Measurements from ENCODE around the gene MYOC.

MYOC gene

GRCh38 chr1:171654201-171654941 lies 1.9 kb upstream of the MYOC start:
- intact Hi-C loops (cut with DNase I), result no loop called here
- DNase-seq, result no peak

DNA sequence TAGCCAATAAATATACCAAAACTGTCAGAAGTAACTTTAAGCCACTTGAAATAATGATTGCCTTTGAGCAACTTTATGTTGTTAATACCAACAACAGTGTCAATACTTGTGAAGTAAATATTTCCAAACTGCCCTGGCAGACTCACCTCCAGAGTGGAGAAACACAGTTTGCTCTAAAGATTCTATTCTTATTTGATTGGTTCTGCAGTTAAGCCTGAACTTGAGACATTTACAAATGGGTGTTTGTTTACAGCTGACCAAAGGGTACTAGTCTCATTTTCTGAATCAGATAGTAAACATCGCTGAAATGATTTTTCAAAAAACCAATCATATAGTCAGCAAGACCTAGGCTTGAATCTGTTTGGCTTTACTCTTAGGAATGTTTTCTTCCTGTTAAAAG lies 1.3 kb upstream of the MYOC start:
- intact Hi-C loops (cut with DNase I), result no loop called here
- DNase-seq, result no peak

DNA sequence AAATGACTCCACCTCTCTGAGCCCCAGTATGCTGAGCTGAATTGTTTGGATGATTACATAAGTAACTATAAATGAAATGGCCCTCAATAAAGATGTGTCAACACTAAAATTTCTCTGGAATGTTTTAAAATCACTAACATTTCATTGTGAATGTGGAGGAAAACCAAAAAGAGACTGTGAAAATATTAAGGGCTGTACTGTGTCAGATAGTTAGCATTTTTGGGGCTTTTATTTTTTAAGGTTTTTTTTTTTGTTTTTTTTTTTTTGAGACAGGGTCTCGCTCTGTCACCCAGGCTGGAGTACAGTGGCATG lies 6.3 kb downstream of the MYOC start:
- DNase-seq, result no peak
- intact Hi-C loops (cut with DNase I), result loop anchor here (10.0 kb wide), 1 partner anchor 139 kb away; the partner anchor contains the start of gene METTL13

DNA sequence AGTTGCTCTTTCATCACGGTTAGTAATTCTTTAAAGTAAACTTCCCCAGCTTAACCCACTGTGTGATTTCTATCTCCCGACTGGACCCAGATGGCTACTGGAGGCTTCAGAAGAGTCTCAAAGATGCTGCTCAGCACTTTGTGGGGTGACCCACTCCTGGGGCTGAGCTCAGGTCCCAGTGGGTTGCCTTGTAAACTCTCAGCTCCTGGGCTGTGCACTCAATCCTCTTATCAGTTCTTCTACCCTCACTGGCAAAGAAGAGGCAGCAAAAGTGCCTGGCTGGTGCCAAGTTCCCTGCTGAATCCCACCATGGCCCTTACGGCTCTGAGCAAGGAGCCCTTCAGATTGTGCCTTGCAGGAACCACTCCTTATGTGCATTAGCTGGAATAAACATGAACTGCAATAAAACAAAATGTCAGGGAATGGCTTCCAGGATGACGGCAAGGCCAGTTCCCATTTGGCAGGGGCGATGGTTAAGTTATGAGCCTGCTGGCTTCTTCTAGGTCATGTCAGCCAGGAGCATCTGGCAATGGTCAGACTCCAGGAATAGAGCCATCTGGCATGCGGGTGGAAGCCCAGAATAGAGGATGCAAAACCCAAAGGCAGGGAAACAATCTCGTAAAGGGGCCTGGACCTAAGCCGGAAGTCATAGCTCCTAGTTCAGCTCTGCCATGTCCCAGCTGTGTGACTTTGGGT lies 6.8 kb downstream of the MYOC start:
- intact Hi-C loops (cut with DNase I), result loop anchor here (10.0 kb wide), 1 partner anchor 139 kb away; the partner anchor contains the start of gene METTL13
- DNase-seq, result peak in 5 of 10 donors; percentile 12 to 38 (median 27)

GRCh38 chr1:171644805-171645483 lies 7.5 kb downstream of the MYOC start:
- DNase-seq, result peak in 9 of 10 donors; percentile 32 to 94 (median 68)
- intact Hi-C loops (cut with DNase I), result loop anchor here (10.0 kb wide), 1 partner anchor 140 kb away; the partner anchor contains the start of gene METTL13

- intact Hi-C loops (cut with DNase I), result loop anchor here (10.0 kb wide), 1 partner anchor 142 kb away; the partner anchor contains the start of gene METTL13
- DNase-seq, result no peak
These were observed 9.3 kb downstream of the MYOC start for GRCh38 chr1:171643156-171643555.

- no peak for DNase-seq
- intact Hi-C loops (cut with DNase I), result loop anchor here (10.0 kb wide), 1 partner anchor 143 kb away; the partner anchor contains the start of gene METTL13
These were observed 10.3 kb downstream of the MYOC start for GRCh38 chr1:171642197-171642596.

- intact Hi-C loops (cut with DNase I), result loop anchor here (10.0 kb wide), 1 partner anchor 144 kb away; the partner anchor contains the start of gene METTL13
- DNase-seq, result no peak
These were observed 11.2 kb downstream of the MYOC start for GRCh38 chr1:171641076-171641864.

- intact Hi-C loops (cut with DNase I), result loop anchor here (10.0 kb wide), 1 partner anchor 145 kb away; the partner anchor contains the start of gene METTL13
- DNase-seq, result no peak
These were observed 12.3 kb downstream of the MYOC start for GRCh38 chr1:171640225-171640624.

DNA sequence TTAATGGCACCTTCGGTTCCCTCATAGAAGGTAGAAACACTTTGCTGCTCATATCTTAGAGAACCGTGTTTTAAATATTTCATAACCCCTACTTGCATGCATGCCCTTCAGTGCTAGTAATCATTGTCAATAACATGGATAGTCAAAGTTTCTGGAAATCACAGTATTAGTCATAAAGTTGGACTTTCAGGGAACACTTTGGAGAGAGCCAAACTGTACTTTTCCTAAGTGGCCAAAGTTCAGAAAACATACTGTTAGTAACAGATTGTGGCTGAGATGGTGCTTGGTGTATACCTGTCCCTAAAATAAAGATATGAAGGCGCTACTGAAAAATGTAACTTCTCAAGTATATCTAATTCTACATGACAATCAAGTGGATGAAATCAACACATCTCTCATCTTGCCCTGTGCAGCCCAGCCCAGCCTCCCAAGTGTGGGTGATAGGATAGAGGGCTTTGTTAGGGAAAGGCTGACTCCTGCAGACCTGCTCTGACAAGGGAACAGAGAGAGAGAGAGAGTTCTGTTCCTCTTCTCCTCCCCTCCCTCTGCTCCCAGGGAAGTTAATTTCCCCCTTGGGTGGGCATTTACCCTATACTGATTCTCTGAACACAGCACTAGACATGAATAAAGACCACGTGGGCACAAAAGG lies 14.4 kb downstream of the MYOC start:
- no peak for DNase-seq
- intact Hi-C loops (cut with DNase I), result no loop called here

DNA sequence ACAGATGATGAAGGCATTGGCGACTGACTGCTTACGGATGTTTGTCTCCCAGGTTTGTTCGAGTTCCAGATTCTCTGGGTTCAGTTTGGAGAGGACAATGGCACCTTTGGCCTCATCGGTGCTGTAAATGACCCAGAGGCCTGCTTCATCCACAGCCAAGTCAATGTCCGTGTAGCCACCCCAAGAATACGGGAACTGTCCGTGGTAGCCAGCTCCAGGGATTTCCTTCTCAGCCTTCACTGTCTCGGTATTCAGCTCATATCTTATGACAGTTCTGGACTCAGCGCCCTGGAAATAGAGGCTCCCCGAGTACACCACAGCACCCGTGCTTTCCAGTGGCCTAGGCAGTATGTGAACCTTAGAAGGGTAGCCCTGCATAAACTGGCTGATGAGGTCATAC lies 16.3 kb downstream of the MYOC start:
- no peak for DNase-seq
- intact Hi-C loops (cut with DNase I), result no loop called here

- DNase-seq, result no peak
- intact Hi-C loops (cut with DNase I), result no loop called here
These were observed 16.8 kb downstream of the MYOC start for GRCh38 chr1:171635661-171636060.

- intact Hi-C loops (cut with DNase I), result no loop called here
These were observed 24.3 kb downstream of the MYOC start for GRCh38 chr1:171628225-171628624.

GRCh38 chr1:171627020-171627419 lies 25.5 kb downstream of the MYOC start:
- intact Hi-C loops (cut with DNase I), result no loop called here
- no peak for DNase-seq

More at GRCh38 chr1:171628225-171628624, 24.3 kb downstream of the MYOC start:
- DNase-seq, result no peak

DNA sequence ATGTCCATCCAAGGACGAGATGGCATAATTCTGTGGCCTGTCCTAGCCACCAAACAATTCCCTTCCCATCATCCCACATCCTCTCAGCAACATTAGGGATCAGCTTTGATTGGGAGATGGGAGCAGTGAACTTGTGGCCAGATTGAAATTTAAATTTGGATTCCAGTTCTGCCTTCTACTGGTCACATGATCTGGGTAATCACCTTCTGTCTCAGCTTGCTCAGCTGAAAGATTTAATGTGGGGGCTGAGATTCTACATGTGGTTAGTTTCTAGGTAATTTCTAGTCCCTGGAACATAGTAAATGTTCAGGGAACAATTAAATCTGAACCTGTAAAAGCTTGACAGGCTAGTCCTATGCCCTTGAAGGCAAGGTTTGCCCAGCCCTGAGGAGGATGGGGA lies 27.3 kb downstream of the MYOC start:
- intact Hi-C loops (cut with DNase I), result no loop called here
- DNase-seq, result no peak

DNA sequence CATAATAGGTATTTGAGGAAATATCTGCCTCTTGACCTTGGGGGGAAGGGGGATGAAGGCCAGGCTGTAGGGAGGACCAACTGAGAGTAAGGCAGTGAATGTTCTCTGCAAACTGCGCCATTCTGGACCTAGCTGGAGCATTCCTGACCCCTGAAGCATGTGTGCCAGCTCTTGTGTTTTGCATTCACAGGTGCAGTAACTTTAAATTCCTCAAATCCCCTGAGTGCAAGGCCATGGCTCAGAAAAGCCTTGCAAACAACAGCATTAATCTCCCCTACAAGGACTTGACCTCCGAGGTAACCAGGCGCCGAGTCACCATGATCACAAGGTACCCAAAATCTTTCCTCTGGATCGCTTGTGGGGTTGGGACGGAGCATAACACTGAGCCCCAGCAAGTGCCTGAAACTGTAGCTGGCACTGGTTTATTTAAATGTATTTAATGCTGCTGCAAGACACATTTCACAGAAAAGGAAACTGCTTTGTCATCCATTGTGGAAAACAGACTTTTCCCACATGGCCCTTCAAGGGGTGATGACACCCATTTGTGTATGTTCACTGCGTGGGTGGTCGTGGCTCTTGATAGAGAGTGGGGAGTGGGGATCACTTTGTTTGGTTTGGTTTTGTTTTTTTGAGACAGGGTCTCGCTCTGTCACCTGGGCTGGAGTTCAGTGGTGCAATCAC lies 28.7 kb downstream of the MYOC start:
- intact Hi-C loops (cut with DNase I), result no loop called here
- DNase-seq, result no peak

- intact Hi-C loops (cut with DNase I), result no loop called here
- DNase-seq, result no peak
These were observed 30.4 kb downstream of the MYOC start, which contains the start of gene MYOCOS for GRCh38 chr1:171622152-171622462. Gene MYOCOS, plus strand, starts transcription at chr1:171622243. Its CDS starts 1,641 bp downstream, at chr1:171623884.

DNA sequence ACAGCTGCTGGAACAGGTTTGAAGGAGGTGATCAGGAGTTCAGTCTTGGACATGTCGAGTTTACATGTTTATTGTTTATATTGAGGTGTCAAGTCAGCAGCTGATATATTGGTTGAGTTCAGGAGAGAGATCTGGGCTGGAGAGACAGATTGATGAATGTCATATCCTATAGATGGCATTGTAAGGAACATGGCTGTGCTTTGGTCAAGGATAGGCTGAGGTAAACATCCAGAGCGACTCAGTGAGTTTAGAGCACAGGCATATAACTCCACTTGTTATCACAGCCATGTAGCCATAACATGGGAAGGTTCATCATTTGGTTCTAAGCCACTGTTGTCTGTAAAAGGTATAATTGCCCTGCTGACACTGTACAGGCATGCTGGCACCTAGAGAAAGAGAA lies 35.9 kb downstream of the MYOC start:
- DNase-seq, result no peak
- intact Hi-C loops (cut with DNase I), result no loop called here
